CD4-positive, alpha-beta memory T cell (primary cell): ENCODE measurements around the gene WNT4. TPM values are rescaled to one million over a fixed set of nuclear protein-coding genes. Genes with fewer than 3 reads are reported as not detected.

Experiments
- CTCF ChIA-PET: fragments of 350-600 bp; sonication (Branson Sonifier 250); formaldehyde crosslinking; loops from one replicate; lab custom pipeline; 2021; ENCODE audit warnings: inconsistent platforms; ENCODE audit not compliant: partially characterized antibody; lab: Charles Lee
- POLR2A ChIA-PET: fragments of 350-600 bp; sonication (Branson Sonifier 250); formaldehyde crosslinking; loops from one replicate; lab custom pipeline; 2021; ENCODE audit not compliant: partially characterized antibody; lab: Charles Lee
- DNase-seq, 5 donors: peaks; one replicate each; pipeline versions ENCODE4 v3.0.0 to v3.0.0-alpha.2; 2020 to 2022; ENCODE audit warnings: mixed read lengths in 1 of 5
- H3K27ac ChIP-seq: one replicate; pipeline ENCODE4 v1.7.0; 2013; ENCODE audit warnings: low read depth, low read length
- H3K27me3 ChIP-seq: 2 replicates; pipeline ENCODE4 v1.7.0; 2013; ENCODE audit warnings: mild to moderate bottlenecking, low read length, moderate library complexity; ENCODE audit not compliant: insufficient read depth
- H3K36me3 ChIP-seq: 2 replicates; pipeline ENCODE4 v1.7.0; 2013; ENCODE audit warnings: mild to moderate bottlenecking, low read length, moderate library complexity; ENCODE audit not compliant: insufficient read depth
- H3K4me1 ChIP-seq: 2 replicates; pipeline ENCODE4 v1.7.0; 2013; ENCODE audit warnings: mild to moderate bottlenecking, low read length, moderate library complexity; ENCODE audit not compliant: insufficient read depth
- H3K4me3 ChIP-seq, 2 donors: one replicate each; pipeline ENCODE4 v1.7.0; 2013; ENCODE audit warnings: low read length in 2 of 2, mild to moderate bottlenecking in 1 of 2
- H3K9me3 ChIP-seq, 2 donors: one replicate each; pipeline ENCODE4 v1.7.0; 2013; ENCODE audit warnings: low read length in 2 of 2, control low read depth in 1 of 2; ENCODE audit not compliant: control insufficient read depth in 1 of 2
- H3K27ac Mint-ChIP-seq, 7 donors: one replicate each; pipeline ENCODE4 v1.8.0; 2020 to 2021; ENCODE audit warnings: mixed read lengths in 7 of 7, mild to moderate bottlenecking in 6 of 7, inconsistent platforms in 3 of 7, moderate library complexity in 3 of 7
- H3K27me3 Mint-ChIP-seq, 2 donors: one replicate each; pipeline ENCODE4 v1.8.0; 2020 to 2021; ENCODE audit warnings: mixed read lengths in 2 of 2
- H3K36me3 Mint-ChIP-seq, 2 donors: one replicate each; pipeline ENCODE4 v1.8.0; 2020 to 2021; ENCODE audit warnings: mixed read lengths in 2 of 2, inconsistent platforms in 1 of 2, mild to moderate bottlenecking in 1 of 2
- H3K4me1 Mint-ChIP-seq, 4 donors: one replicate each; pipeline ENCODE4 v1.8.0; 2020 to 2021; ENCODE audit warnings: mixed read lengths in 4 of 4, mild to moderate bottlenecking in 1 of 4
- H3K4me3 Mint-ChIP-seq, 8 donors: one replicate each; pipeline ENCODE4 v1.8.0; 2020 to 2021; ENCODE audit warnings: mixed read lengths in 8 of 8, mild to moderate bottlenecking in 7 of 8, moderate library complexity in 6 of 8, inconsistent platforms in 3 of 8
- H3K9me3 Mint-ChIP-seq, 8 donors: one replicate each; pipeline ENCODE4 v1.8.0; 2020 to 2021; ENCODE audit warnings: mixed read lengths in 8 of 8, mild to moderate bottlenecking in 5 of 8, inconsistent platforms in 3 of 8, moderate library complexity in 1 of 8
- intact Hi-C: fragments of 100-400 bp; cut with micrococcal nuclease; formaldehyde crosslinking; loops from one replicate; pipeline ENCODE4 v1.15.1; 2023
- polyA plus RNA-seq, 2 donors: library from polyadenylated mRNA; unstranded; fragments of 300-500 nt; fragmentation: Illumina TruSeq; gene quantifications; one replicate each; pipeline ENCODE4 v1.2.3, GENCODE V29; 2021
- total RNA-seq, 2 experiments: library from RNA; stranded (reverse); gene quantifications; one replicate each; pipeline ENCODE4 v1.2.3, GENCODE V29; 2021

Gene WNT4
- total and polyA plus RNA-seq, 4 experiments from 2014 or later = 0.10 TPM; not detected in 3

DNA sequence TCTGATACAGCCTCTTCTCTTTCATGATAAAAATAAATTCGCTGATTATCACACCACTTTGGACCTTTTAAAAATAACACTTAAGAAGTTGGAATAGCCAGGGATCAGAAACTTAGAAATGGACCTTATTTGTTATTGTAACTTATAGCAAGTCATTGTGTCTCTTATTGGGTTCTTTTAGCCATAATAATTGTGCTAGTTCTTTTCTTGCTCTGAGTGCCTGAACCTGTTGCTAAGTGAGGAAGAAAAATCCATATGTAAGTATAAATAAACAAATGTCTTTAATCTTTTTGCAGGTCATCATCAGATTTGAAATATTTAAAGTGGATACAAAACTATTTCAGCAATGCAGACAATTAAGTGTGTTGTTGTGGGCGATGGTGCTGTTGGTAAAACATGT is 64.8 kb downstream of the WNT4 start:
- Histone ChIP-seq H3K4me3 (no peak overlapping the region), H3K27ac (no peak overlapping the region), H3K36me3 (peaks cover 29% of the 10 kb centered on the region), H3K27me3 (no peaks in the 10 kb centered on the region), H3K9me3 (no peaks in the 10 kb centered on the region), H3K4me1 (peaks cover 89% of the 10 kb centered on the region)
- ChIA-PET CTCF (interaction anchor here (1.0 kb wide), 1 partner anchor 54 kb away, joined by 6 read pairs; no protein-coding TSS in a partner anchor), POLR2A (interaction anchor here (0.6 to 7.4 kb wide), 2 partner anchors 54 to 1276 kb away, joined by 4 to 38 read pairs; no protein-coding TSS in a partner anchor)
- peaks cover 61 to 92% (median 74%) of the 10 kb centered on the region in 4 donors for H3K4me1 Mint-ChIP-seq
- peaks cover 0 to 6% (median 0%) of the 10 kb centered on the region in 8 donors for H3K9me3 Mint-ChIP-seq
- DNase-seq = no peak
- intact Hi-C loops = no loop called here
- peak overlapping the region in 6 of 8 donors; percentile 3 to 76 (median 45) for H3K4me3 Mint-ChIP-seq
- no peaks in the 10 kb centered on the region for H3K27me3 Mint-ChIP-seq
- peaks cover 45 to 75% of the 10 kb centered on the region in 2 donors for H3K36me3 Mint-ChIP-seq
- H3K27ac Mint-ChIP-seq = peak overlapping the region in 5 of 7 donors; percentile 4 to 82 (median 29)

DNA sequence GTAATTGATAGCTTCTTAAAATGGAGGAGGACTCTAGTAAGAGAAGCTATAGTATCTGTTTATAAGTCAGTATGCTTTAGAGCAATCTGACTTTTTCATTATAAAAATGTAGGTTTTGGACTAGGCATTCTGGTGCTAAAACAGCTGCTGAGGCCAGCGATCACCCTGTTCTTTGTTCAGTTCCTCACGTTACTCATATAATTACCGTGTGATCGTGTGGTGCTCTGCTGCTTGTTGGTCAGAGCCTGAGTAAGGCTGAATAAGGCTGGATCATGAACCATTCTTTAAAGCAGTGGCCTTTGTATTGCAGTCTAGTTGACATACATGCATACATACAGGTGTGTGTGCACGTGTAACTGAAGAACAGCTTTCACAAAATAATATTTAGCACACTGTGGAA is 65.2 kb downstream of the WNT4 start:
- POLR2A ChIA-PET = interaction anchor here (7.4 kb wide), 1 partner anchor 53 kb away, joined by 38 read pairs; no protein-coding TSS in a partner anchor
- H3K27me3 ChIP-seq = no peaks in the 10 kb centered on the region
- H3K27ac ChIP-seq = no peak overlapping the region
- intact Hi-C loops = no loop called here
- peak overlapping the region in 5 of 8 donors; percentile 36 to 76 (median 49) for H3K4me3 Mint-ChIP-seq
- DNase-seq = no peak
- peaks cover 45 to 77% of the 10 kb centered on the region in 2 donors for H3K36me3 Mint-ChIP-seq
- H3K9me3 Mint-ChIP-seq = peaks cover 0 to 6% (median 0%) of the 10 kb centered on the region in 8 donors
- no peaks in the 10 kb centered on the region for H3K9me3 ChIP-seq
- H3K27ac Mint-ChIP-seq = peak overlapping the region in 5 of 7 donors; percentile 4 to 82 (median 57)
- H3K4me1 Mint-ChIP-seq = peaks cover 63 to 96% (median 77%) of the 10 kb centered on the region in 4 donors
- CTCF ChIA-PET = interaction anchor here (1.0 kb wide), 1 partner anchor 54 kb away, joined by 6 read pairs; no protein-coding TSS in a partner anchor
- H3K27me3 Mint-ChIP-seq = no peaks in the 10 kb centered on the region
- no peak overlapping the region for H3K4me3 ChIP-seq
- peaks cover 92% of the 10 kb centered on the region for H3K4me1 ChIP-seq
- peaks cover 29% of the 10 kb centered on the region for H3K36me3 ChIP-seq

DNA sequence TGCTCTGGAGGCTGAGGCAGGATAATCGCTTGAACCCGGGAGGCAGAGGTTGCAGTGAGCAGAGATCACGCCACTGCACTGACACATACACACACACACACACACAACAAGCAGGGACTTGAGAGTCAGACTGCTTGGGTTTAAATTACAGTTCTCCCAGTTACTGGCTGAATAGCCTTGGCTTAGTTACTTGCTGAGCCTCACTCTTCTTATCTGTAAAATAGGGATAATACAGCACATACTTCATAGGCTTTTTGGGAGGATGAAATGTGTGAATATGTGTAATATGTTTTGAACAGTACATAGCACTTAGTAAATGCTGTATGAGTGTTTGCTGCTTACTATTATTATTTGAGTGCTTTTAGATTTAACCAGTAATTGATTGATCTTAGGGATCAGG is 66.6 kb downstream of the WNT4 start:
- Mint-ChIP-seq H3K27me3 (no peaks in the 10 kb centered on the region), H3K4me1 (peaks cover 63 to 97% (median 80%) of the 10 kb centered on the region in 4 donors), H3K36me3 (peaks cover 39 to 76% of the 10 kb centered on the region in 2 donors), H3K4me3 (peak overlapping the region; percentile 28 to 89 (median 70)), H3K9me3 (peaks cover 0 to 6% (median 0%) of the 10 kb centered on the region in 8 donors), H3K27ac (peak overlapping the region in 6 of 7 donors; percentile 62 to 91 (median 80))
- H3K27me3 ChIP-seq = no peaks in the 10 kb centered on the region
- CTCF ChIA-PET = no interaction called here
- no peaks in the 10 kb centered on the region for H3K9me3 ChIP-seq
- H3K27ac ChIP-seq = no peak overlapping the region
- POLR2A ChIA-PET = interaction anchor here (0.9 to 2.4 kb wide), 3 partner anchors 17 to 51 kb away, joined by 3 to 15 read pairs (median 3); no protein-coding TSS in a partner anchor
- intact Hi-C loops = no loop called here
- DNase-seq = no peak
- peaks cover 27% of the 10 kb centered on the region for H3K36me3 ChIP-seq
- no peak overlapping the region for H3K4me3 ChIP-seq
- H3K4me1 ChIP-seq = peaks cover 98% of the 10 kb centered on the region

DNA sequence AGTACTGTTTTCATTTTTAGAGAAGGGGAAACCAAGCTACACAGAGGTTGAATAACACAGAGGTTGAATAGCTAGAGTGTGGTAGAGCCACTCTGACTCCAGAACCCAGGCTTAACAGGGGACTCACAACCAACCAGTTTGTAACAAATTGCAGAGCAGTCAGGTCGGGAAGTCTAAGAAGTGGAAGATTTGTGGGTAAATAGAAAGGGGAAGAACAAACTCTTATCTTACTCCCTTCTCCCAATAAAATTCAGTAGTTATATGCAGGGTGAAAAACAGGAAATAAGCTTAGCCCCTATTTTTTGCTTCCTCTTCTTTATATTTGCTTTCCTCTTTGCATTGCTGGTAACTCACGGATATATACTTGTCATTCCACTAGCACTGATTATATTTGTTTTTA is 67.2 kb downstream of the WNT4 start:
- no peaks in the 10 kb centered on the region for H3K9me3 ChIP-seq
- POLR2A ChIA-PET = interaction anchor here (0.9 to 2.4 kb wide), 3 partner anchors 17 to 51 kb away, joined by 3 to 15 read pairs (median 3); no protein-coding TSS in a partner anchor
- peaks cover 38 to 73% of the 10 kb centered on the region in 2 donors for H3K36me3 Mint-ChIP-seq
- CTCF ChIA-PET = no interaction called here
- H3K27me3 Mint-ChIP-seq = no peaks in the 10 kb centered on the region
- DNase-seq = no peak
- peak overlapping the region in 7 of 8 donors; percentile 63 to 89 (median 72) for H3K4me3 Mint-ChIP-seq
- H3K4me3 ChIP-seq = no peak overlapping the region
- peaks cover 94% of the 10 kb centered on the region for H3K4me1 ChIP-seq
- peak overlapping the region; percentile 53 to 91 (median 80) for H3K27ac Mint-ChIP-seq
- H3K27me3 ChIP-seq = no peaks in the 10 kb centered on the region
- intact Hi-C loops = loop anchor here (2.0 kb wide), 1 partner anchor 13 kb away; no protein-coding TSS in a partner anchor
- peaks cover 63 to 94% (median 80%) of the 10 kb centered on the region in 4 donors for H3K4me1 Mint-ChIP-seq
- H3K27ac ChIP-seq = peak overlapping the region; percentile 18
- H3K36me3 ChIP-seq = peaks cover 24% of the 10 kb centered on the region
- peaks cover 0 to 6% (median 0%) of the 10 kb centered on the region in 8 donors for H3K9me3 Mint-ChIP-seq

DNA sequence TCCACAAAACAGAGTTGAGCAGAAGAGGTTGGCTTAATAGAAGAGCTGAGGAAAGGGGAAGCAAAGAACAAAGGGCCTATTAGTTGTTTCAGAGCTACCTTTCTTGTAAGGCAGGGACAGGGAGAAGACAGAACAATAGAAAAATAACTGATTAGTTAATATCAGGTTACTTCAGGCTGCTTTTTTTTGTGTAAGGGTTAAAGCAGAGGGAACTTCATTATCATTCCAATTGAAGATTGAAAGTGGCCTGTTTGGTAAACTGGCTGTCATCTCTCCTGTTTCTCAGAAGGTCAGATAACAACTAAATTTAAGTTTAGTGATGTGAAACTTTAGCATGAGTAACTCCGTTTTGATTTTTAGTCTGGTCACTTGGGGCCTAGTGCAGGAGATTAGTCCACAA is 68.1 kb downstream of the WNT4 start:
- Histone ChIP-seq H3K36me3 (peaks cover 20% of the 10 kb centered on the region), H3K9me3 (no peaks in the 10 kb centered on the region), H3K27ac (peak overlapping the region; percentile 18), H3K27me3 (no peaks in the 10 kb centered on the region), H3K4me3 (no peak overlapping the region), H3K4me1 (peaks cover 88% of the 10 kb centered on the region)
- Mint-ChIP-seq H3K9me3 (peaks cover 0 to 6% (median 0%) of the 10 kb centered on the region in 8 donors), H3K4me3 (peak overlapping the region in 7 of 8 donors; percentile 46 to 89 (median 67)), H3K4me1 (peaks cover 65 to 94% (median 79%) of the 10 kb centered on the region in 4 donors), H3K36me3 (peaks cover 41 to 69% of the 10 kb centered on the region in 2 donors), H3K27ac (peak overlapping the region; percentile 63 to 84 (median 68)), H3K27me3 (no peaks in the 10 kb centered on the region)
- intact Hi-C loops = loop anchor here (2.0 kb wide), 1 partner anchor 14 kb away; no protein-coding TSS in a partner anchor
- ChIA-PET CTCF (no interaction called here), POLR2A (interaction anchor here (2.4 to 3.2 kb wide), 2 partner anchors 21 to 50 kb away, joined by 15 to 19 read pairs; partner anchors contain the start of gene CDC42)
- DNase-seq = no peak

DNA sequence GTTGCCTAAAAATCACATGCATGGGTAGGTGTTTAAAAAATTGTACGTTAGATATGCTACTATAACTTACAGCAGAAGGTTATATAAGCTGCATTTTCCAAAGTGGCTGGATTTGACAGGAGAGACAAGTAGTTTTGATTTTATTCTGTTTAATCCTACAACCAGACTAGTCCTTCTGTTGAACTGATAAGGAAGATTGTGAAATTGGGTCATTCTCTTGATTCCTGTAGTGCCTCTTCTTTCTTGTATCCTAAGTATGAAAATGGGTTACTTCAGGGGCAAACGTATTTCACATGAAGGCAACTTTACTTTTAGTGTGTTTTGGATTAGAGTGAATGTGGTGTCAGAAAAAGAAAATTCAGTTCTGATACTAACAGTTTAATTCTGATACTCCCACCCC is 71.4 kb downstream of the WNT4 start:
- Mint-ChIP-seq H3K9me3 (peaks cover 0 to 3% (median 0%) of the 10 kb centered on the region in 8 donors), H3K27me3 (no peaks in the 10 kb centered on the region), H3K36me3 (peaks cover 41 to 61% of the 10 kb centered on the region in 2 donors), H3K4me1 (peaks cover 63 to 92% (median 75%) of the 10 kb centered on the region in 4 donors), H3K4me3 (peak overlapping the region in 7 of 8 donors; percentile 21 to 78 (median 54)), H3K27ac (peak overlapping the region; percentile 24 to 87 (median 78))
- Histone ChIP-seq H3K27me3 (no peaks in the 10 kb centered on the region), H3K36me3 (peaks cover 12% of the 10 kb centered on the region), H3K27ac (no peak overlapping the region), H3K4me1 (peaks cover 89% of the 10 kb centered on the region), H3K9me3 (no peaks in the 10 kb centered on the region), H3K4me3 (no peak overlapping the region)
- no peak for DNase-seq
- POLR2A ChIA-PET = interaction anchor here (1.1 to 4.7 kb wide), 4 partner anchors 11 to 114 kb away, joined by 3 to 19 read pairs (median 11); partner anchors contain the start of gene CDC42
- intact Hi-C loops = no loop called here
- CTCF ChIA-PET = interaction anchor here (0.9 to 1.6 kb wide), 2 partner anchors 16 to 25 kb away, joined by 3 read pairs; no protein-coding TSS in a partner anchor
